ENCODE data around the gene CCDC167. TPM values are rescaled to one million over a fixed set of nuclear protein-coding genes. Genes with fewer than 3 reads are reported as not detected.

The CCDC167 gene
- total RNA-seq, 1 donor from 2014 or later: 29.7 TPM

DNA sequence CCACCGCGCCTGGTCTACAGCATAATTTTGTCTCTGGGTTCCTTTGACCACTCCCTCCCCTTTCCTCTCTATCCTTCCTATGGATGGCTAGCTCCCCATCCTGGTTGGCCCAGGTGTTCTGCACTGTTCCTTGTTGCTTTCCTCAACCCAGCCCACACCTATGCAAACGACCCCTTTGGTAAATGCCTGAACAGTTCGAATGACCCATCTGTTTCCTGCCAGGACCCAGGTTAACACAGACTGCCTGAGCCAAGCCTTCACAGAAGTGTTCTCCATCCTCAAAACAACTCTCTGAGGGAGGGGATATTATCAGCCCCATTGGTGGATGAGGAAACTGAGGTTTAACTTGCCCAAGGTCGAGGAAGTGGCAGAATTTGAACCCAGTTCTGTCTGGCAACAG, 44.8 kb upstream of the CCDC167 start:
- H3K27me3 ChIP-seq (ENCODE audit: control insufficient read depth, insufficient read depth, low read length): no peaks in the 10 kb centered on the region

GRCh38 chr6:37543361-37543760, 43.7 kb upstream of the CCDC167 start:
- Histone ChIP-seq H3K36me3 (ENCODE audit: control insufficient read depth, insufficient read depth, low read length) (no peaks in the 10 kb centered on the region), H3K4me3 (ENCODE audit: low read depth, low read length) (no peak overlapping the region), H3K27me3 (ENCODE audit: control insufficient read depth, insufficient read depth, low read length) (no peaks in the 10 kb centered on the region)
- TF ChIP-seq, protein P1, sequence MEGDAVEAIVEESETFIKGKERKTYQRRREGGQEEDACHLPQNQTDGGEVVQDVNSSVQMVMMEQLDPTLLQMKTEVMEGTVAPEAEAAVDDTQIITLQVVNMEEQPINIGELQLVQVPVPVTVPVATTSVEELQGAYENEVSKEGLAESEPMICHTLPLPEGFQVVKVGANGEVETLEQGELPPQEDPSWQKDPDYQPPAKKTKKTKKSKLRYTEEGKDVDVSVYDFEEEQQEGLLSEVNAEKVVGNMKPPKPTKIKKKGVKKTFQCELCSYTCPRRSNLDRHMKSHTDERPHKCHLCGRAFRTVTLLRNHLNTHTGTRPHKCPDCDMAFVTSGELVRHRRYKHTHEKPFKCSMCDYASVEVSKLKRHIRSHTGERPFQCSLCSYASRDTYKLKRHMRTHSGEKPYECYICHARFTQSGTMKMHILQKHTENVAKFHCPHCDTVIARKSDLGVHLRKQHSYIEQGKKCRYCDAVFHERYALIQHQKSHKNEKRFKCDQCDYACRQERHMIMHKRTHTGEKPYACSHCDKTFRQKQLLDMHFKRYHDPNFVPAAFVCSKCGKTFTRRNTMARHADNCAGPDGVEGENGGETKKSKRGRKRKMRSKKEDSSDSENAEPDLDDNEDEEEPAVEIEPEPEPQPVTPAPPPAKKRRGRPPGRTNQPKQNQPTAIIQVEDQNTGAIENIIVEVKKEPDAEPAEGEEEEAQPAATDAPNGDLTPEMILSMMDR (IDR thresholded peaks at IDR 0.05; ENCODE audit: insufficient read depth, low read length, severe bottlenecking): no peak
- DNase-seq (ENCODE audit: low read depth) (no peak), FAIRE-seq (no peak)

More for the DNA sequence above, 44.8 kb upstream of the CCDC167 start:
- H3K4me3 ChIP-seq (ENCODE audit: low read depth, low read length): no peak overlapping the region
- no peaks in the 10 kb centered on the region for H3K36me3 ChIP-seq (ENCODE audit: control insufficient read depth, insufficient read depth, low read length)
- TF ChIP-seq, protein P1 (IDR thresholded peaks at IDR 0.05; ENCODE audit: insufficient read depth, low read length, severe bottlenecking): no peak
- FAIRE-seq (no peak), DNase-seq (ENCODE audit: low read depth) (no peak)

DNA sequence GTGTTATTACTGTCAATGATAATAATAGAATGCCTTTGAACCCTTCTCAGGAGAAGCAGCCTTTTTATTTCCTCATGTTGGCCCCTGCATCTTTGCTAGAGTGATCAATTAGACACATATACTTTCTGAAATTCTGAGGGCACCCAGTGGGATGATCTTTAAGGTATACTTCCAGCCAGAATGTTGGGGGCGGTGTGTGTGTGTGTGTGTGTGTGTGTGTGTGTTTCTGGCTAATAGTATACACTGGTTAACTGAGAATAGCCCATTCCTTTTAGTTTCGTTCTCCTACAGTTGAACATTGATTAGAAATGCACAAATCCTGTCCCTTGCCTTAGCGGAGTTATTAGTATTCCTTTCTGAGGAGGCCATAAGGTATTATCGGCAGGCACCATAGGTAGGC, 41.7 kb upstream of the CCDC167 start:
- no peak for DNase-seq (ENCODE audit: low read depth)
- FAIRE-seq: no peak
- Histone ChIP-seq H3K27me3 (ENCODE audit: control insufficient read depth, insufficient read depth, low read length) (peaks cover 11% of the 10 kb centered on the region), H3K4me3 (ENCODE audit: low read depth, low read length) (no peak overlapping the region), H3K36me3 (ENCODE audit: control insufficient read depth, insufficient read depth, low read length) (no peaks in the 10 kb centered on the region)
- TF ChIP-seq, protein P1 (IDR thresholded peaks at IDR 0.05; ENCODE audit: insufficient read depth, low read length, severe bottlenecking): no peak

GRCh38 chr6:37540390-37540789, 40.7 kb upstream of the CCDC167 start:
- Histone ChIP-seq H3K36me3 (ENCODE audit: control insufficient read depth, insufficient read depth, low read length) (no peaks in the 10 kb centered on the region), H3K4me3 (ENCODE audit: low read depth, low read length) (no peak overlapping the region), H3K27me3 (ENCODE audit: control insufficient read depth, insufficient read depth, low read length) (peaks cover 15% of the 10 kb centered on the region)
- no peak for FAIRE-seq
- DNase-seq (ENCODE audit: low read depth): no peak
- TF ChIP-seq, protein P1 (IDR thresholded peaks at IDR 0.05; ENCODE audit: insufficient read depth, low read length, severe bottlenecking): no peak

GRCh38 chr6:37540029-37540352, 40.3 kb upstream of the CCDC167 start:
- FAIRE-seq (no peak), DNase-seq (ENCODE audit: low read depth) (no peak)
- Histone ChIP-seq H3K27me3 (ENCODE audit: control insufficient read depth, insufficient read depth, low read length) (peaks cover 17% of the 10 kb centered on the region), H3K36me3 (ENCODE audit: control insufficient read depth, insufficient read depth, low read length) (no peaks in the 10 kb centered on the region), H3K4me3 (ENCODE audit: low read depth, low read length) (no peak overlapping the region)
- TF ChIP-seq, protein P1 (IDR thresholded peaks at IDR 0.05; ENCODE audit: insufficient read depth, low read length, severe bottlenecking): no peak

Measured in bronchial epithelial cell (primary cell).